NOMO-1 treated with dmso at 0.1 percent for 144 hours (cell line): Measurements from ENCODE around the gene NADK2.
"Not testable (repeated sequence)": the region's sequence is repeated elsewhere in the genome, so short reads cannot be mapped to it uniquely, and the experiment has no call there.

Source experiments
- DNase-seq: peaks from one replicate; lab custom pipeline; 2025; ENCODE audit not compliant: unreplicated experiment; lab: John Stamatoyannopoulos, UW

Gene NADK2

GRCh38 chr5:36241631-36242533 lies at the start of gene NADK2:
Gene NADK2 (minus strand): TSS chr5:36241925. CDS start chr5:36241798, 127 bp downstream.
- peak; percentile 100 for DNase-seq

- no peak for DNase-seq
Measured at GRCh38 chr5:36285837-36286615, 44.3 kb upstream of the NADK2 start.

- DNase-seq: not testable (repeated sequence)
Measured at GRCh38 chr5:36283775-36284174, 42.0 kb upstream of the NADK2 start.

- DNase-seq: no peak
Measured at GRCh38 chr5:36281626-36282025, 39.9 kb upstream of the NADK2 start.

- no peak for DNase-seq
Measured at GRCh38 chr5:36279054-36279698, 37.5 kb upstream of the NADK2 start.

- DNase-seq: no peak
Measured at GRCh38 chr5:36277521-36278176, 35.9 kb upstream of the NADK2 start.

- DNase-seq: no peak
Measured at GRCh38 chr5:36276864-36277263, 35.1 kb upstream of the NADK2 start.

- peak; percentile 78 for DNase-seq
Measured at GRCh38 chr5:36273809-36274526, 32.2 kb upstream of the NADK2 start.

- no peak for DNase-seq
Measured at GRCh38 chr5:36272136-36272690, 30.5 kb upstream of the NADK2 start.

- no peak for DNase-seq
Measured at GRCh38 chr5:36270876-36271575, 29.3 kb upstream of the NADK2 start.

- no peak for DNase-seq
Measured at GRCh38 chr5:36270175-36270574, 28.4 kb upstream of the NADK2 start.

GRCh38 chr5:36269478-36269877 lies 27.8 kb upstream of the NADK2 start:
- no peak for DNase-seq

- no peak for DNase-seq
Measured at GRCh38 chr5:36267905-36268304, 26.2 kb upstream of the NADK2 start.

GRCh38 chr5:36264202-36264760 lies 22.6 kb upstream of the NADK2 start:
- no peak for DNase-seq

GRCh38 chr5:36261186-36261585 lies 19.5 kb upstream of the NADK2 start:
- DNase-seq: no peak

GRCh38 chr5:36253575-36253974 lies 11.8 kb upstream of the NADK2 start:
- DNase-seq: no peak

- DNase-seq: no peak
Measured at GRCh38 chr5:36252722-36253365, 11.1 kb upstream of the NADK2 start.

- no peak for DNase-seq
Measured at GRCh38 chr5:36251218-36251617, 9.5 kb upstream of the NADK2 start.

GRCh38 chr5:36250427-36250826 lies 8.7 kb upstream of the NADK2 start:
- no peak for DNase-seq
